GM18520 (cell line): ENCODE results near the gene ICAM1.
A peak's percentile ranks its signal among the peaks of the same experiment; 100 is the strongest.

Source experiments
- ATAC-seq: cut with Tn5 transposase; IDR thresholded peaks from one replicate; pipeline ENCODE4 v1.9.1; 2021; ENCODE audit not compliant: unreplicated experiment

ICAM1 gene

GRCh38 chr19:10321417-10321797, 50.5 kb downstream of the ICAM1 start:
- ATAC-seq = no peak

GRCh38 chr19:10321874-10322835, 51.2 kb downstream of the ICAM1 start:
- no peak for ATAC-seq

DNA sequence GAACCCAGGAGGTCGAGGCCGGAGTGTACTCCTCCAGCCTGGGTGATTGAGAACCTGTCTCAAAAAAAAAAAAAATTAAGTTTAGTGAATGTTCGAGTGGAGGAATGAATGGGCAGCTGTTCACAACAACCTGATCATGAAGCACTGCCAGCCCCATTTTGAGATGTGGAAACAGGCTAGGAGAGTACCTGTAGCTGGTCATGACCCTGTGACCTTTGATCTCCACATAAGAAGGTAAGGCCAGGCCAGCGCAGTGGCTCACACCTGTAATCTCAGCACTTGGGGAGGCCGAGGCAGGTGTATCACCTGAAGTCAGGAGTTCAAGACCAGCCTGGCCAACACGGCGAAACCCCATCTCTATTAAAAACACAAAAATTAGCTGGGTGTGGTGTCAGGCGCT, 54.8 kb downstream of the ICAM1 start:
- no peak for ATAC-seq

DNA sequence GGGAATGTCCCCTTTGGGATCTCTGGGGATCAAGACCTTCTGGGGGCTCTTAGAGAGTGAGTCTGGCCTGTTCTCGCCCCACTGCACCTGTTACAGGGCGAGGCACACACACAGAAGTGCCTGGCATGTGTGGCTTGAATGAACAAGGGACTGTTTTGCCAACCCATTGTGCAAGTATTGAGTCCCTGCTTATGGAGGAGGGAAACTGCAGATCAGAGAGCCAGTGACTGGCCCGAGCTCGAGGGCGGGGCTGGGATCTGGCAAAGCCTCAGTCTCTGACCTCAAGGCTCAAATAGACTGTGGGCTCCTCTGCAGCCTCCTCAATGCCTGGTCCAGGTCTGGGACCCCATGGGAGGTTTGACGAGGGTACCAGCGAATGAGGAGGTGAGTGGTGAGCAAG, 56.9 kb downstream of the ICAM1 start:
- ATAC-seq = no peak

DNA sequence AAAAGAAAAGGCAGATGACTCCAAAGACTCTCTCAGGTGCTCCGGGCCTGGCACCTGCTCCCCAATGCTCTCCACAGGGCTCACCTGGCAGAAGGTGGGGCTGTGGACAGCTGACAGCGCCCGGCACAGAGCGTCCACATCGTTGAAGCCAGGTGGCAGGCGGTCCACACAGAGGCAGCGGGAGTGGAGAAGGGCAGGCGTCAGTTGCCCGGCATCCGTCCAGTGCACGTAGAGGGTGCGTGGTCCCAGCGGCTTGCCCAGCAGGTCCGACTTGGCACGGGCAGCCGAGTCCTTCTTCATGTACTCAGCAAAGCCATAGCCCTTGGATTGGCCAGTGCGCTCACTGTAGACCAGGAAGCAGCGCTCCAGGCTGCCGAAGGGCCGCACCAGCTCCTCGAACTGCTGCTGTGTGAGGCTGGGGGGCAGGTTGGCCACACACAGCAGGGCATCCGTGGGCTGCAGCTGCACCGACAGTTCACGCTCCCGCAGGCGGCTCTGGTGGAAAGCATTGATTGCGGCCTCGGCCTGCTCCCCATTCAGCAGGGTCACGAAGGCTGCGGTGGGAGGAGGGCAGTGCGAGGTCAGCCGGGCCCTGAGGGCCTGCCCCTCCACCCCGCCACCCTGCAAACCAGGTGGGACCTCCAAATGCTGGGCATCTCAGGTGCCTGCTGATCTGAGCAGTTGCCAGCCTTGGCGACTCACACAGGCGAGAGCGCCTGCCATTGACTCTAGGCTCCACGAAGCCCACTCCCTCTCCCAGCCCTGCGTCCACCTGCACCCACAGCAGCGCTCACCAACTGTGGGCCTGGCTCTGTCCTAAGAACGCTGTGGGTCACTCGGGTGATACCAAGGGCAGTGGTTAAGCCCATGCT, 57.9 kb downstream of the ICAM1 start:
- ATAC-seq = no peak

GRCh38 chr19:10329555-10329954, 58.6 kb downstream of the ICAM1 start:
- no peak for ATAC-seq

DNA sequence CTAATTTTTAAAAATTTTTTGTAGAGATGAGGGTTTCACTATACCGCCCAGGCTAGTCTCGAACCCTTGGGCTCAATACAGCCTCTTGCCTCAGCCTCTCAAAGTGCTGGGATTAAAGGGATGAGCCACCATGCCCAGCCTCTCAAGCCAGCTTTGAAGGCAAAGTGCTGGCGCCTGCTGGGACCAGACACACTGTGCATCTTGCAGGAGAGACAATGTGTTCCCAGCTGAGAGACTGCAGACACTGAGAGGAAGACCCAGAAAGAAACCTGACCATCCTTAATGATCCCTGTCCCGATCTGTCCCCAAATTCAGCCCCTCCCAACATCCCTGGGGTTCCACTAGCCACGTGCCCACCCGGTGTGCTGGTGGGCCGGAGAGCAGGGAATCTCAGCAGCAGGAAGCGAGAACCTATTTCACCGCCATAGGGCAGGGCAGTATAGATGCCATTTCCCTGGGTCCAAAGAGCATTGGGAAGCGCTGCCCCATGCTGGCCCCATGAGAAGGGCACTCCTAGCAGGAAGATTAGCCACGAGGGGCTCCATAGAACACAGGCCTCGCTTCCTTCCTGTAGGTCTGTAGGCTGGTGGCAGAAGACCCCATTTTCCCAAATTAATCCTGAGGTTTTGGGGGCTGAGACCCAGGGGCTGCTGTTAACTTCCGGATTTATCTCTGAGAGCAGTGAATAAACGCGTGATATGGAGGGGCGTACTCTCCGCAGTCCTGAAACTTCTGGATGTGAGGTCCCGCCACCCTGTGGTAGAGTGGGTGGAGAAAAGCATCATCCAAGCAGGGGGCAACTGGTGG, 61.4 kb downstream of the ICAM1 start:
- no peak for ATAC-seq

- peak; percentile 74 for ATAC-seq
Measured at GRCh38 chr19:10332965-10333757, 62.2 kb downstream of the ICAM1 start, which contains the start of gene RAVER1. Gene RAVER1, minus strand, starts transcription at chr19:10333529. Its CDS starts 22 bp downstream, at chr19:10333507.

- no peak for ATAC-seq
Measured at GRCh38 chr19:10333758-10334587, 63.1 kb downstream of the ICAM1 start.

DNA sequence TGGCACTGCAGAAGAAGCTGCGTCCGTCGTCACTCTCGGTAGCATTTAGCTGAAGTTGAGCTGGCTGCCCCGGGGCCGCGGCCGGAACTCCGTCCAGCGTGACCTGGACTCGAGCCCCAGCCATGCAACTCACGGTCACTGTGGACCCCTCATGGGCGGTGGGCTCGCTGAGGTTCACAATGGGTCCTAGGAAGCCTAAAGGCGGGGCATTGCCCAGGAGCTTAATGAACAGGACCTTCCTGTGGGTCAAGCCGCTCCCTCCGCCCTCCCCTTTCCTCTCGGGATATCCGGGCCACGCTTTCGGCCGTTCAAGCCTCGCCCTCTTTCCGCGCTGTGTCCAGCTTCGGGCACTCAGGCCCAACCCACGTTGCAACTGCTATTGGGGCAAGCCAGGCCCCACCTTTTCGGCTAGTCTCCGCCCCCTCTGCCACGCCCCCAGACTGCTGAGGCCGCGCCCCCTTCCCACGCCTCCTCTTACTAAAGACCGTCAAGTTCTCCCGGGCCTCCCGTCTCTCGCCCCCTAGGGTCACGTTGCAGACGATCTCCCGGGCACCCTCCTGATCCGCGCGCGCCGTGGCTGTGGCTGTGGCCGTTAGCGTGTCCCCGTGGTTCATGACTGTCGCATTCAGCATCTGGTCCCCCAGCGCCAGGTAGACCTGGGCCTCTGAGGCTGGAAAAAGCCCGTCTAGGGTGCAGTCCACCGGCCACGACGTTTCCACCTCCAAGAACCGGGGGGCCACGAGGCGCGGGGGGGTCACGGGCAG, 63.9 kb downstream of the ICAM1 start:
- no peak for ATAC-seq

- no peak for ATAC-seq
Measured at GRCh38 chr19:10335352-10335985, 64.5 kb downstream of the ICAM1 start.
